ENCODE measurements around the gene S100A13. TPM values are rescaled to one million over a fixed set of nuclear protein-coding genes. Genes with fewer than 3 reads are reported as not detected.

The S100A13 gene
- total and polyA plus RNA-seq, 9 of the 15 experiments (the other 6 are each of a cell fraction or from before 2014, with no cell fraction given): 41.9 to 129 (median 58.0) TPM

GRCh38 chr1:153658400-153659174, 31.3 kb upstream of the S100A13 start, which contains the start of gene SNAPIN (continued):
- TF ChIP-seq, protein P1, sequence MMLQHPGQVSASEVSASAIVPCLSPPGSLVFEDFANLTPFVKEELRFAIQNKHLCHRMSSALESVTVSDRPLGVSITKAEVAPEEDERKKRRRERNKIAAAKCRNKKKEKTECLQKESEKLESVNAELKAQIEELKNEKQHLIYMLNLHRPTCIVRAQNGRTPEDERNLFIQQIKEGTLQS (IDR thresholded peaks at IDR 0.05): no peak
- TF ChIP-seq, protein P1 (CRISPR knock-in tag; conservative IDR thresholded peaks at IDR 0.05): no peak
- no peak for TF ChIP-seq ZNF445 (CRISPR knock-in tag; IDR thresholded peaks at IDR 0.05; ENCODE audit: low read depth)
- TF ChIP-seq, protein P2, sequence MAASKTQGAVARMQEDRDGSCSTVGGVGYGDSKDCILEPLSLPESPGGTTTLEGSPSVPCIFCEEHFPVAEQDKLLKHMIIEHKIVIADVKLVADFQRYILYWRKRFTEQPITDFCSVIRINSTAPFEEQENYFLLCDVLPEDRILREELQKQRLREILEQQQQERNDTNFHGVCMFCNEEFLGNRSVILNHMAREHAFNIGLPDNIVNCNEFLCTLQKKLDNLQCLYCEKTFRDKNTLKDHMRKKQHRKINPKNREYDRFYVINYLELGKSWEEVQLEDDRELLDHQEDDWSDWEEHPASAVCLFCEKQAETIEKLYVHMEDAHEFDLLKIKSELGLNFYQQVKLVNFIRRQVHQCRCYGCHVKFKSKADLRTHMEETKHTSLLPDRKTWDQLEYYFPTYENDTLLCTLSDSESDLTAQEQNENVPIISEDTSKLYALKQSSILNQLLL (CRISPR knock-in tag; IDR thresholded peaks at IDR 0.05; ENCODE audit: borderline replicate concordance): no peak
- TF ChIP-seq ARID3A (IDR thresholded peaks at IDR 0.05; ENCODE audit: borderline replicate concordance, low read depth, low read length): no peak
- TF ChIP-seq NFE2 (IDR thresholded peaks at IDR 0.05; ENCODE audit: low read depth): no peak
- no peak for TF ChIP-seq GATA2 (CRISPR knock-in tag; IDR thresholded peaks at IDR 0.05)
- TF ChIP-seq, protein P3, sequence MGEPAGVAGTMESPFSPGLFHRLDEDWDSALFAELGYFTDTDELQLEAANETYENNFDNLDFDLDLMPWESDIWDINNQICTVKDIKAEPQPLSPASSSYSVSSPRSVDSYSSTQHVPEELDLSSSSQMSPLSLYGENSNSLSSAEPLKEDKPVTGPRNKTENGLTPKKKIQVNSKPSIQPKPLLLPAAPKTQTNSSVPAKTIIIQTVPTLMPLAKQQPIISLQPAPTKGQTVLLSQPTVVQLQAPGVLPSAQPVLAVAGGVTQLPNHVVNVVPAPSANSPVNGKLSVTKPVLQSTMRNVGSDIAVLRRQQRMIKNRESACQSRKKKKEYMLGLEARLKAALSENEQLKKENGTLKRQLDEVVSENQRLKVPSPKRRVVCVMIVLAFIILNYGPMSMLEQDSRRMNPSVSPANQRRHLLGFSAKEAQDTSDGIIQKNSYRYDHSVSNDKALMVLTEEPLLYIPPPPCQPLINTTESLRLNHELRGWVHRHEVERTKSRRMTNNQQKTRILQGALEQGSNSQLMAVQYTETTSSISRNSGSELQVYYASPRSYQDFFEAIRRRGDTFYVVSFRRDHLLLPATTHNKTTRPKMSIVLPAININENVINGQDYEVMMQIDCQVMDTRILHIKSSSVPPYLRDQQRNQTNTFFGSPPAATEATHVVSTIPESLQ (CRISPR knock-in tag; IDR thresholded peaks at IDR 0.05): no peak
- no peak for TF ChIP-seq ZNF311 (CRISPR knock-in tag; IDR thresholded peaks at IDR 0.05)
- no peak for TF ChIP-seq ZNF444 (CRISPR knock-in tag; IDR thresholded peaks at IDR 0.05)
- TF ChIP-seq RBM34 (IDR thresholded peaks at IDR 0.05; ENCODE audit: borderline replicate concordance, insufficient read depth, low read length): no peak
- TF ChIP-seq TRIM28 (IDR thresholded peaks at IDR 0.05): no peak
- no peak for TF ChIP-seq PRPF4 (IDR thresholded peaks at IDR 0.05; ENCODE audit: insufficient read depth, low read depth, low read length, poor library complexity, severe bottlenecking)
- no peak for TF ChIP-seq CCAR2 (IDR thresholded peaks at IDR 0.05; ENCODE audit: low read depth, low read length)
- TF ChIP-seq RREB1 (CRISPR knock-in tag; IDR thresholded peaks at IDR 0.05): no peak
- no peak for TF ChIP-seq CHD2 (IDR thresholded peaks at IDR 0.05; ENCODE audit: low read depth, low read length)

Data from K562 (cell line).